Stimulated activated CD8-positive, alpha-beta memory T cell treated with anti-CD3 and anti-CD28 coated beads, Interleukin-4, amount 100 ng/mL, for 48 hours (primary cell): ENCODE results near the gene C11orf98.
"Not testable (repeated sequence)": the region's sequence is repeated elsewhere in the genome, so short reads cannot be mapped to it uniquely, and the experiment has no call there.

ENCODE experiments used
- DNase-seq: peaks from one replicate; pipeline ENCODE4 v3.0.0-alpha.2; 2020

The C11orf98 gene

DNA sequence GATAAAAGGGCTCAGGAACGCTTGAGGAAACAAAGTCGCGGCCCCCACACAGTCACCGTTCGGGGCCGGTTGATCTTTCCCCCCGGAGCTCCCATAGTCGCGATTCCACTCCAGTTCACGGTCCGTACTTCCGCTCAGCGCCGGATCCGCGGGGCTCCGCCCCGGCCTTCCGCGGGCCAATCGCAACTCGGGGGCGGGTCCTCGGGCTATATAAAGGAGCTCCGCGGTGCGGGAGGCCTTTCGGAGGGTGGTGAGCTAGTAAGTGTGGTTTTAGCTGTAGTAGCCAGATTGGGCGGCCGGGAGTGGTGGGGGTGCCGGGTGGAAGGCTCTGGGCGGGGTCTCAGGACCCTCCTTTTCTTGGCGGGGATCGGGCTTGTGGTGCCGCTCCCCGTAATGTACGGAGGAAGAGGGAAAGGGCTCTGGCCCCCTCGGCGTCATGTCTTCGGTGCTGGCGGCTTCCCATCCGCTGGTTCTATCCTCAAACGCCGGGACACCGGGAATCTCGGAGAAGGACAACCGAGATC lies at the start of gene C11orf98, which contains the start of gene CSKMT:
C11orf98 (minus strand) TSS at position 136 of the 524 bp plus-strand sequence; CDS start at position 95, 41 bp downstream.
CSKMT (plus strand) TSS at position 238 of the 524 bp plus-strand sequence. CDS start 568 bp downstream, outside the sequence.
- DNase-seq: peak; percentile 98

DNA sequence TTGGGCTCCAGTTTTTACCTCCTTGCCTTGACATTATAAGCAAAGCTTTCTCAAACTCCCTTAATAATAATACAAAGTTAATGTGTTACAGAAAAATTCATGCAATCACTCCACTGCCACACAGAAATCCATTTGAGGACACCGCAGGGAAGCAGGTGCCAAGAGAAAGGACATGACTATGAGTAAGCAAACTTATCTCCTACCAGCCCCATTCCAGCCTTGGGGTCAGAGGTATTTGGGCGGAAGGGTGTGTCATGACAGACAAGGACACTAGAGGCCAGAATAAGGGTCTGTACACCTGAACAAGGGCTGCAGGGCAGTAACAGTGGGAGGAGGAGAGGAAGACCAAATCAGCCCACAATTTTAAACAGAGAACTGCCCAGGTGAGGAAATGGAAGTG lies 48.3 kb upstream of the C11orf98 start:
- DNase-seq: no peak

DNA sequence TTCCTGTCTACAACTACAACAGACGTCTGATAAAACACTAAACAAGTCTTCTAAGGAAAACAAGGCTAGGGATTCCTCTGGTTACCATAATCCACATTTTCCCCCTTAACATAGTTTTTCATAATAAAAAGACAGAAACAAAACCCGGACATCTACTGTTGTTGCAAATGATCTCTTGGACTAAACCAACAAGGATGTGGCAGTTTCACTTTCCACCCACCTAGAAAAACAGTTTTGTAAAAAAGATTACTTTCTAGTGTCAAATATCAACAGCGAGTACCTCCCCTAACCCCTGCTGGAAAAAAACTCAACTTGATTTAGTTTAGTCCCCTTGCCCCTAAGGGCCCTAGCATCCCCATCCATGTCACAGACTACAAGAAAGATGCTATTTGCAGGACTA lies 47.9 kb upstream of the C11orf98 start:
- no peak for DNase-seq

DNA sequence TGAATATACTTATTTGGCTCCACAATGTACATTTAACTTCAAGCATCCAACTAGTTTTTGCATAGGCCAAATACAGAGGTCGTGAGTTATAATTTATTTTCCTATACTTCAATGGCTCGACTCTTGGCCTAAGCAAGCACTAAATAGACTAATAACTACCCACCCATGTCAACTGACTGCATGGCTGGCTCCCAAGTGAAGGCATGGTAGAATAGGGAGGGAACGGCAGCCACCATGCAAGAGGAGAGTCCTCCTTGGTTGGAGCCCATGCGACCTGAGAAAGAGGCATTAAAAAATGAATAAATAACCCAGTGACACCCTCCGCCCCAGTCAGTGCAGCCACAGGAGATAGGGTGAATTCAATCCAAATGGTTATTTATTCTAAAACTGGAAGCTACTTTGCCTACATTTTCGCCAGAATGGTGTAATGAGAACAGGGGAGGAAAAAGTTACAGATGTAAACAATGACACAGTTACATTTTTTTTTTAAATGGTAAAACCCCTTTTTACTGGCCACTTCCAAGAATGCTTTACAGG lies 47.3 kb upstream of the C11orf98 start:
- no peak for DNase-seq

DNA sequence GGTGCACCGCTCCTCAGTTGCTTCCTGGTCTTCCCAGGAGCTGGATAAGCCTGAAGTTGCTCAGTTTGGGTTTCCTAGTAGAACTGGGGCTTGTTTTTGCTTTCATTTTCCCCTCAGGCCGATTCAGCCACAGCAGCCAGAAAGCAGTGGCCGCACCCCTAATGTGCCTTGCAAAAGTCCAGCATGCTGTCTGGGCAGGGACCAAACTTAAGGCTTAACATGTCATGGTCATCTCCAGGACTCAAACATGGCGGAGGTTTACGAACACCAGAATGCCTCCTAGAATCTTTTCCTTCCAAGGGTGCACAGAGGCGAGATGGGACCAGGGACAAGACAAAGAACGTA lies 45.0 kb upstream of the C11orf98 start:
- peak; percentile 48 for DNase-seq

DNA sequence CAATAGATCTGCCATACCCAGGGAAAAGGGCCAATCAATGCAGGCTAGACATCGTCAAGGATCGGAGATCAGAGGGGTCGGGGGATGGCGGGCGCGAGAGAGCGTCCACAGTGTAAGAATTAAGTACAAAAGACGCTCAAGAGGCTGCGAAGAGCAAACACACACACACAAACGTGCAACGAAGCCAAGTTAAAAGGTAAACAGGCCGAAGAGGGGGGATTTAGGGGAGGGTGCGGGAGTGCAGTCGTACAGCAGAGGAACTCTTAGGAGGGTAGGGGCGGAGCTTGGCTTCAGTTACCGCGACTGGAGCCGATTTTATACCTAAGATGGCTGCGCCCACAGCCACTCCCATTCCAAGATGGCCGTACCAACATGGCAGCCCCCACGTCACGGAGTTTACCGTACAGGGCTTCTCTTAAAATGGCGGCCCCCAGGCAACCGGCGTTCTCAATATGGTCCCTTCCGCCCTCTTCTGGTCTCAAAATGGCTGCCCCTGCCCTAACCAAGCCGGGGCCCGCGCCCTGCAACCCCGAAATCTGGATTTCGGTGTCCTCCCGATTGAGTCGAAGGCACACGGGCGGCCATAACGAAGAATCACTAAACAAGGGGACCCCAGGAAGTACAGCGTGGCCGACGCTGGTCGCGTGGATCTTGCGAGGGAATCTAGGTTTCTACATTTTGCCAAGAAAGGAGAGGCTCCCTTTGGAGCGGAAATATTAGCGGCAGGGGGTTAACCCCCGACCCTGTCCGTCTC lies 44.4 kb upstream of the C11orf98 start:
- peak; percentile 96 for DNase-seq

DNA sequence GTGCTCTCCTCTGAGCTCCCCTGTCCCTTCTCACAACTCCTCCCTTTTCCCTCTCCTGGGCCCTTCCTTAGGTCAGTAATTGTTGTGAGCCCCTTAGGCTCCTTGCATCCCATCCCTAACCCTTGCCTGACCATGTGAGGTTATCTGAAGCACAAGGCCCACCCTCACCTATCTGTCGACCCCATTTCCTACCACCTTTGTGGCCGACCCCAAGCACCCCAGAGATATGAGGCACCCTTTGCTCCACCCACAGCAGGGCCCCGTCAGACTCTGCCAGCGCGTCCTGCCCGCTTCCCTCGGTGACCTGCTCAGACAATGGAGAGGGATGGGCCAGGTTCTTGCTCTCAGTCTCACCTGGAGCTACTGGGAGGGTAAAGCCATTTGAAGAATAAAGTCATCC lies 43.8 kb upstream of the C11orf98 start:
- DNase-seq: peak; percentile 69

DNA sequence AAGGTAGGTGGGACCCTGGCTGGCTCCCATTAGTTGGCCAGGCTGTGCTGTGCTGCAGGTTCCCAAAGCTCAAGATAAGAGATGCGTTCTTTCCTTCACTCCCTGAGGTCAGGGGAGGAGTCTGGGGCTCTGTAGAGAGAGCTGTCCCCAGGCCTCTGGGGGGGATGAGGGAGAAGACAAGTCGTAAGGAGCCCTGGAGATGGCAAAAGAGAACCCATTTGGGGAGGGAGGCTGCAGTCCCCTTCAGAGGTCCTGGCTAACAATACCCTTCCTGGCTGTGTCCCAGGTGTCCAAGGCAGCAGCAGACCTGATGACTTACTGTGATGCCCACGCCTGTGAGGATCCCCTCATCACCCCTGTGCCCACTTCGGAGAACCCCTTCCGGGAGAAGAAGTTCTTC lies 43.4 kb upstream of the C11orf98 start:
- DNase-seq: no peak

DNA sequence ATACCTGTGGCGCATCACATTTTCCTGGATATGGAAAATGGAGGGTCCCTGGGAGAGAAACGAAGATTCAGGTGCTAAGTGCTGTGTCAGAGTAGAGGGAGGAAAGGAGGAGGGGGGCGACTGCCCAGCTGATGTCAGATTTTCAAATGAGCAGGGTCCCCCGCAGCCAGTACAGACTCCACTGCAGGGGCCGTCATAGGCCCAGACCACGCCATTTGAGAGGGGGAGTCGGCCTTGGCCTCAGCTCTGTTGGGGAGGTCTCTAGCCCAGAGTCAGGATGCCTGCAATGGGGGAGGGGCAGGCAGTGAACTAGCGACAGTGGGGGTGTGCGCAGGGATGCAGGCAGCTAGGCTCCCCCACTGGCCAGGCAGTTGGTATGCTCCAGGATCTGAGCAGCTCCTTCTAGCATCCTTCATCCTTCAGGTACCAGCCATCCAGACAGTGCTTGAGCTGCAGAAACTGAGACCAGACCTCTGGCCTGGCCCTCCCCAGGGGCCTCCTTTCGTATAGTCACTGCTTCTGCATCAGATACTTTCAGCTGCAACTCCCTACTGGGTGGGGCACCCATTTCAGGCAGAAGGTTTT lies 42.4 kb upstream of the C11orf98 start, which contains the start of the genes BSCL2 and GNG3:
BSCL2 (minus strand) TSS at position 148 of the 585 bp plus-strand sequence. CDS start 229 bp downstream, outside the sequence.
GNG3 (plus strand) TSS at position 400 of the 585 bp plus-strand sequence. CDS start 620 bp downstream, outside the sequence.
- DNase-seq: no peak

DNA sequence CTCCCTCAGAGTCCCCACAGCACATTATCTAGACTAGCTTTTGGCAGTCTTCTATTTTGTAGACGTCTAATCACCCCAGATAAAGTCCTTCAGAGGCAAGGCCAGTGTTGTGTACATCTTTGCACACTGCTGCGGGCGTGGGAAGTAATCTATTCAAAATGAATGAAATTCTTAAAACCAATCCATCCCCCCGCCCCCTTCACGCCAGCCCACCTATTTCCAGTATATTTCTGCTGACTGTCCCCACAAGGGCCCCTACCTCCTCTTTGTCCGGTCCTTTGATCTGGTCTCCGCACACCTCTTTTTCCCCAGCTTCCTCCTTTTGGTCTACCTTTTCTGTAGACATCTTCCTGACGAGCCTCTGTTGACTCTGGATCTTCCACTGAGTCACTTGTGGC lies 41.8 kb upstream of the C11orf98 start:
- no peak for DNase-seq

DNA sequence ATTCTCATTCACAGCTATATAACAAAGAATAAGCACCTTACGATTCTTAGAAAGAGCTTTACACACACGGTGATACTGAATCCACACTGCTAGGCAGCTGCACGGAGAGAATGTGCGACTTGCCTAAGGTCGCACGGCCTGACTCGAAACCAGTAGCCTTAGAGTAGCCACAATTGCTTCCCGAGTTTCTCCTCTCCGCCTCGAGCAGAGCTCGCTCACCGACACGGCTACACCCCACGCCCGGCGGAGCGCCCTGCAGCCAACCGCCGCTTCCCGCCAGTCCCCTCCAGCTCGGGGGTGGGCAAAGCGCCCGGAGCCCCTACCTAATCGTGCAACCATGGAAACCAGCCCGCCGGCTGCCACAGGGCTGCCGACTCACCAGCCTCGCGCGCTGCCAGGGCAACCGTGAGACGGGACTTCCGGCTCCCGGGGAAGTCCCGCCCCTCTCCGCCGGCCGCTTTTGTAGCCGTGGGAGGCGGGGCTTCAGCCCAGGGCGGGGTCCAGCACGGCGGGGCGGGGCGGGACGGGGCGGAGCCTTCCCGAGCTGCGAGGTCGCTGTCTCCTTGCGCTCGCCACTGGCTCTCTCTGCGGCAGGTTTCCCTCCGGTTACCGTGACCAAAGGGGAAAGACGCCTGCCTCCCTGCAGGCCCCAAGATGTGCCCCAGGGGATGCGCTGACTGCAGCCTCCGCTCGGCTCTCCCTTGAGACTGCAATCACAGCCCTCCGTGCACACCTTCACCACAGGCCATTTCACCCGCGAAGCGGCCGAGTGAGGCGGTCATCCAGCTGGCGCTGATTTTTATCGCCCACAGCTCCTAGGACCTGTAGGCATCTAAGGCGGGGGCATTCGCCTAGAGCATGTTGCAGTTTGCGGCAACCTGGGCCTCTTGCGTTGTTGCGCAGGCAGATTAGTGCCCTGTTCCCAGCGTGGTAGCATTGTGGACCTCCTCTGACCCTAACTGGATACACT lies 41.2 kb upstream of the C11orf98 start:
- DNase-seq: peak; percentile 96

DNA sequence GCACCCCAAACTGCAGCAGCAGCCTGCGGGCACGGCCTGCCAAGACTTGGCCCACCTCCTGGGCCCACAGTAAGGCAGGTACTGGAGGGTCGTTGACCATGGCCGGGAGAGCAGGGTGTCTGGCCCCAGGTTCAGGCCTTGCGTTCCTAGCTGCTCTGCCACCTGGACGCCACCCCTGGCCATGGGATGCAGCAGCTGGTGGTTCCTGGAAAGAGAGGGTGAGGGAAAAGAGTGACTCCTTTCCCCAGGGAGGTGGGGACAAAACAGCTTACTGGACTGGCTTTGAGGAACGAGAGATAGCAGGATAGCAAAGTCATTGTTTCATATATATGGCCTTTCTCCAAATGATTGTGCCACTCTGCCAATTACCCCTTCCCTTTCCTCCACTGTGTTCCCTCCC lies 40.4 kb upstream of the C11orf98 start:
- no peak for DNase-seq

DNA sequence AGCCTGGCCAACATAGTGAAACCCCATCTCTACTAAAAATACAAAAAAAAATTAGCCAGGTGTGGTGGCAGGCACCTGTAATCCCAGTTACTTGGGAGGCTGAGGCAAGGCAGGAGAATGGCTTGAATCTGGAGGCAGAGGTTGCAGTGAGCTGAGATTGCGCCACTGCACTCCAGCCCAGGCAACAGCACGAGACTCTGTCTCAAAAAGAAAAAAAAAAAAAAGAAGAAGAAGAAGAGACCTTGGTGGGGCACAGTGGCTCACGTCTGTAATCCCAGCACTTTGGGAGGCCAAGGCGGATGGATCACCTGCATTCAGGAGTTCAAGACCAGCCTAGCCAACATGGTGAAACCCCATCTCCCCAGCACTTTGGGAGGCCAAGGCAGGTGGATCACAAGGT lies 38.9 kb upstream of the C11orf98 start:
- not testable (repeated sequence) for DNase-seq

DNA sequence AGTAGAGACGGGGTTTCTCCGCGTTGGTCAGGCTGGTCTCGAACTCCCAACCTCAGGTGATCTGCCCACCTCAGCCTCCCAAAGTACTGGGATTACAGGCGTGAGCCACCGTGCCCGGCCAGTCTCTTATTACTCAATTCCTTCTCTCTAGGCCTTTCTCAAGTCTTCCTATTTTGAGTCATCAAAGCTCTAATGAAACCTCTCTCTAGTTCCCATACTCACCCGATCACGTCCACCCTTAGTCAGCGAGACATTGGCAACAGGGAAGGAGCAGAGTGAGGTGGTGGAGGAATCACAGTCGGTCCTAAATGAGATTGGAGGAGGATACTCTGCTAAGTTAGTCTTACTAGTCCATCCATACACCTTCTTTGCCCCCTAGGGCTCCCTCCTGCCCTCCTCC lies 37.2 kb upstream of the C11orf98 start:
- no peak for DNase-seq

DNA sequence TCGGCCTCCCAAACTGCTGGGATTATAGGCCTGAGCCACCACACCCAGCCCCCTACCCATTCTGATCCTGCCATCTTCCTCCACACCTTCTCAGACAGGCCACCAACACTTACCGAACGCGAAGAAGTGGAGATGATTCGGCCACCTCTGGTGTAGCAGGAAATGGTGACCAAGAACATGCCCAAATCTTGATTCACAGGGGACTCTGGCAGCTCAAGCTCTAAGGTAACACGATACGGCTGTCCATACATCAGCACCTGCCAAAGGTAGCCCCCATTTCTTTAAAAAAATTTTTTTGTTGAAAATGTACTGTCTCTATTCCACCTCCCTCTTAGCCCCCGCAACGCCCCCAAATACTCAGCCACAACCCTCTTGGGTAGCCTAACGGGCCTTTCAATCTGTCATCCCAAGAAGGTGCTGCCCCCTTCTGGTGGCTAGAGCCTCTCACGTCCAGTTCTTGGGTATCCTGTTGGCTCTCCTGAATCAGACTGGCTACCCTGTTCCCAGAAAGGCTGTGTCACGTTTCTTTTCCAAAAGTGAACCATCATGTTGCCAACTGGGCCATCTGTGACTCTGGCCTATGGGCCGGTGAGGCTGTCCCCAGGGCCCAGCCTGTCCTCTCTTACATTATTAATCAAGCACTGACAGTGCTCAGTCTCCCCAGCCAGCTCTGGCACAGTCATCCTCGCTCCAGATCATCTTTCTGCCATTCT lies 29.6 kb upstream of the C11orf98 start:
- DNase-seq: peak; percentile 83

DNA sequence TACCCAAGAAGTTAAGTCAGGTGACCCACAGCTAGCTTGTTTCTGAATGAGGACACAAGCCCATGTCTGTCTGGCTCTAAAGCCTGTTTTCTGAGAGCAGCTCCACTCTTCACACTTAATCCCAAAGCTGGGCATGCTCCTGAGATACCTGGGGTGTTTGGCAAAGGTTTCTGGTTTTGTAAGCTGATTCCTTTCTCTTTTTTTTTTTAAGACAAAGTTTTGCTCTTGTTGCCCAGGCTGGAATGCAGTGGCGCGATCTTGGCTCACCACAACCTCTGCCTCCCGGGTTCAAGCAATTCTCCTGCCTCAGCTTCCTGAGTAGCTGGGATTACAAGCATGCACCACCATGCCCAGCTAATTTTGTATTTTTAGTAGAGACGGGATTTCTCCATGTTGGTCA lies 28.6 kb upstream of the C11orf98 start:
- not testable (repeated sequence) for DNase-seq

DNA sequence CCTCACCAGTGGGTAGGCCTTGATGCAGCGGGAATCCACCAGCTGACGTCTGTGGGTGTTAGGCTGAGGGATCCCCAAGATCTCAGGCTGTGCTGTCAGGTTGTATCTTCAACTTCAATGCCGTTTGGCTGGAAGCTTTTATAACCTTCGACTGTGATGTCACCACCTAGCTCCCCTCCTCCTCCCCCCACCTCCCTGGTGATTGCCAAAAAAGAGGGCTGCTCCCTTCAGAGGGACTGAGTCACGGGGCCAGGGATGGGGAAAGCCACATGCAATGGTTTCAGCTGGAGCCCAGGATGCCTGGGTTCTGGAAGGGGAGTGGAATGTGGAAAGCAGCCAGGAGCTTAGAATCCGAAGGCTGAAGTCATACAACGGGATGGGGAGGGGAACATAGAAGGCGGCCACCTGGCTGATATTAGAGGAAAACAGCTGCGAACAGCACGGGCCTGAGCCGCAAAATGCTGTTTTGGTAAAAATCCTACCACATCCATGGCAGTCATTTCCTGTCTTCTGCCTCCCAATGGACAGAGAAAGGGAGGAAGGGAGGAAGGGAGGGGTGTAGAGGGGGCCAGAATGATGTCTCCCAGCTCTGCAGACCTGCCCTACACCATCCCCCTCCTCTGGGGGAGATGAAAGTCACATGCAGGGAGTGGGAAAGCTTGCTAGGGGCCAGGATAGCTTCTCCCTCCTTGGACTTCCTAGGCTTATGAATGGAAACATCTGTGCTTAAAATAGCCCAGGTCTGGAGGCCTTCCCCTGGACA lies 24.6 kb upstream of the C11orf98 start, which contains the start of gene LRRN4CL:
LRRN4CL (minus strand) TSS at position 110 of the 763 bp plus-strand sequence. CDS start 1,022 bp downstream, outside the sequence.
- no peak for DNase-seq

DNA sequence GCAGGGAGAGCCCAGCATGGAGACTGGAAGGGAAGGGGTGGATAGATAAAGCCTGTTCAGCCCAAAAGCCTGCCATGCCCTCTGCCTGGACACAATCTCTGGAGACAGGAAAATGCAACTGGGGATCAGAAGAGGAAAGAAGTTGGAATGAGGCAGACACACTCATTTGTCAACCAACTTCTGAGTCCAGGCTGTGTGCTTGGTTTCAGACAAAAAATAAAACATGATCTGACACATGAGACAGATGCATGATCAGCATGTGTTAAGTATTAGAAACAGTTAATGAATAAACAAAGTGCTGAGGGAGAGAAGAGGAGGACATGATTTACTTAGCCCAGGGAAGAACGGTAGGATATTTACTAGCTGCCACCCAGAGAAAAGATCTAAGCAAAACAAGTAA lies 23.5 kb upstream of the C11orf98 start:
- DNase-seq: no peak

DNA sequence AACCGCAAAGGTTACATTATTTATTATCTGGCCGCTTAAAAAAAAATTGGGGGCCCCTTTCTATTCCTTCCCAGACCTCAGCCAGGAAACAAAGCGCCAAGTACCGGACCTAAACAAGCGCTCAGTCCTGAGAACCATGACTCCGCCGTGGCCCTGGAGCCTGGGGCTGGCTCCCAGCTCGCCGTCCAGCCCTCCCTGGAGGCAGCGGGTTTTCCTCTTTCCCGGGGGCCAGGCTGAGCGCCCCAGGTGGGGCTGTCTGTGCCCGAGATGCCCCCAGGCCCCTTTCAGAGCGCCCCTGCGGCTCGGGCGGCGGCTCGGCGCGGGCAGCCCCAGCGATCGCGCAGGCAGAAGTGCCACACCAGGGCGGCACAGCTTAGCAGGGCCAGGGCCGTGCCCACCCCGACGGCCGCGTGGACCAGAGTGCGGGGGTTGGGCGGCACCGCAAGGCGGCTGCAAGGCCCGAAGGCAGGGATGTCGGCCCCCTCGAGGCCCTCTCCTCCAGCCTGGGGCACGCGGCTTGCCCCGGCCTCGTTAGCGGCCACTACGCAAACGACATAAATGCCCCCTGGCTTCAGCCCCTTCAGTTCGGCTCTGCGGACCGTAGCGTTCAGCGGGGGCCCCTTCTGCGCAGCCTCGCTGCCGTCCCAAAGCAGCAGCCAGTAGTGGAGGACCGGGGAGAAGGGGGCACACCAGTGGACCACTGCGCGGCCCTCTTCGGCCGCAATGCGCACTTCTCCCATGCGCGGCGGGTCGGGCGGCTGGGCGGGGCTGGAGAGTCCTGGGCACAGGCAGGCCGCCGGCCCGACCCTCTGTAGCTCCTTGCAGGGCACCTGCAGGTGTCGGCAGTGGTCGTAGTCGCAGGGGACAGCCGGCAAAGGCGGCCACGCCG lies 22.7 kb upstream of the C11orf98 start:
- DNase-seq: no peak

DNA sequence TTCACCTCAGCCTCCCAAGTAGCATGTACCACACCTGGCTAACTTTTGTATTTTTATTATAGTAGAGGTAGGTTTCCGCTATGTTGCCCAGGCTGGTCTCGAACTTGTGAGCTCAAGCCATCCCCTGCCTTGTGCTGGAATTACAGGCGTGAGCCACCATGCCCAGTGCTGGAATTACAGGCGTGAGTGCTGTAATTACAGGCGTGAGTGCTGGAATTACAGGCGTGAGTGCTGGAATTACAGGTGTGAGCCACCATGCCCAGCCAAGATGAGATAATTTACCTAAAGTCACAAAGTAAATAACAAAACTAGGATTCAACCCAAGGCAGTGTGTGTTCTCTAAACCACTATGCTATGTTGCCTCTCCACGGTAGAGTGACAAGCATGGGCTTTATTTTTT lies 17.5 kb upstream of the C11orf98 start:
- no peak for DNase-seq
